HepG2 (cell line): Measurements from ENCODE around the gene NEMF. TPM values are rescaled to one million over a fixed set of nuclear protein-coding genes. Genes with fewer than 3 reads are reported as not detected.

Experiments used
- ATF3 ChIP-seq: sonication (generic); formaldehyde crosslinking; IDR thresholded peaks from 2 replicates; pipeline ENCODE4 v1.4.0; 2020; ENCODE audit warnings: missing genetic modification reagents
- CREB3 ChIP-seq: sonication (generic); formaldehyde crosslinking; IDR thresholded peaks from 2 replicates; pipeline ENCODE4 v1.5.0; 2020; ENCODE audit warnings: missing genetic modification reagents
- HDAC1 ChIP-seq: sonication (generic); formaldehyde crosslinking; IDR thresholded peaks from 2 replicates; pipeline ENCODE4 v1.5.1; 2020; ENCODE audit warnings: mild to moderate bottlenecking, missing genetic modification reagents
- JUN ChIP-seq: sonication (generic); formaldehyde crosslinking; IDR thresholded peaks from 2 replicates; pipeline ENCODE4 v1.4.0; 2020; ENCODE audit warnings: mild to moderate bottlenecking, missing genetic modification reagents
- LCORL ChIP-seq, 2 experiments: fragments of 450-650 bp in 1 of 2; sonication (generic) in 1 of 2; formaldehyde crosslinking in 1 of 2; IDR thresholded peaks; 2 replicates each; pipeline versions ENCODE4 v1.5.0 to v1.6.1; 2017 to 2020; ENCODE audit warnings: antibody characterized with exemption in 1 of 2, missing genetic modification reagents in 1 of 2
- NFIB ChIP-seq: sonication (generic); formaldehyde crosslinking; IDR thresholded peaks from 2 replicates; pipeline ENCODE4 v1.9.0; 2021; ENCODE audit warnings: missing genetic modification reagents, mild to moderate bottlenecking, borderline replicate concordance
- NFRKB ChIP-seq: fragments of 450-650 bp; IDR thresholded peaks from 2 replicates; pipeline ENCODE4 v1.6.1; 2017
- NR2F1 ChIP-seq, 2 experiments: fragments of 450-650 bp in 1 of 2; formaldehyde crosslinking in 1 of 2; IDR thresholded peaks; 2 replicates each; pipeline versions ENCODE4 v1.5.0 to v1.6.1; 2016 to 2020; ENCODE audit warnings: mild to moderate bottlenecking in 1 of 2, missing compliant biosample characterization in 1 of 2, missing genetic modification reagents in 1 of 2, moderate library complexity in 1 of 2
- PAF1 ChIP-seq: IDR thresholded peaks from 2 replicates; pipeline ENCODE4 v1.6.1; 2016; ENCODE audit warnings: missing genetic modification reagents, missing compliant biosample characterization
- RORA ChIP-seq: sonication (generic); formaldehyde crosslinking; IDR thresholded peaks from 2 replicates; pipeline ENCODE4 v1.5.0; 2020; ENCODE audit warnings: mild to moderate bottlenecking, missing genetic modification reagents, moderate library complexity
- SMARCE1 ChIP-seq: fragments of 450-650 bp; IDR thresholded peaks from 2 replicates; pipeline ENCODE4 v1.6.1; 2017; ENCODE audit warnings: borderline replicate concordance
- TFDP2 ChIP-seq: sonication (generic); formaldehyde crosslinking; IDR thresholded peaks from 2 replicates; pipeline ENCODE4 v1.4.0; 2020; ENCODE audit warnings: missing genetic modification reagents
- TP53 ChIP-seq: sonication (generic); formaldehyde crosslinking; conservative IDR thresholded peaks from 2 replicates; pipeline ENCODE4 v1.4.0; 2020; ENCODE audit warnings: missing genetic modification reagents
- ZBTB2 ChIP-seq: sonication (generic); formaldehyde crosslinking; IDR thresholded peaks from 2 replicates; pipeline ENCODE4 v1.8.0; 2022; ENCODE audit warnings: low read depth, missing genetic modification reagents
- ZBTB42 ChIP-seq: sonication (generic); formaldehyde crosslinking; IDR thresholded peaks from 2 replicates; pipeline ENCODE4 v1.5.0; 2020; ENCODE audit warnings: mild to moderate bottlenecking, missing genetic modification reagents
- ZNF414 ChIP-seq: sonication (generic); formaldehyde crosslinking; IDR thresholded peaks from 2 replicates; pipeline ENCODE4 v1.5.0; 2020; ENCODE audit warnings: missing genetic modification reagents
- ZNF430 ChIP-seq: sonication (generic); formaldehyde crosslinking; IDR thresholded peaks from 2 replicates; pipeline ENCODE4 v1.9.0; 2021; ENCODE audit warnings: mild to moderate bottlenecking, missing genetic modification reagents
- ZNF441 ChIP-seq: sonication (generic); formaldehyde crosslinking; IDR thresholded peaks from 2 replicates; pipeline ENCODE4 v1.7.0; 2021; ENCODE audit warnings: missing genetic modification reagents, borderline replicate concordance
- ZNF576 ChIP-seq: sonication (generic); formaldehyde crosslinking; IDR thresholded peaks from 2 replicates; pipeline ENCODE4 v1.4.0; 2020; ENCODE audit warnings: mild to moderate bottlenecking, missing genetic modification reagents
- ZNF691 ChIP-seq: sonication (generic); formaldehyde crosslinking; IDR thresholded peaks from 2 replicates; pipeline ENCODE4 v1.4.0; 2020; ENCODE audit warnings: missing genetic modification reagents, low read depth, mild to moderate bottlenecking, borderline replicate concordance
- ZNF784 ChIP-seq: sonication (generic); formaldehyde crosslinking; IDR thresholded peaks from 2 replicates; pipeline ENCODE4 v1.5.1; 2020; ENCODE audit warnings: missing genetic modification reagents, mild to moderate bottlenecking, borderline replicate concordance
- ZNF792 ChIP-seq: IDR thresholded peaks from 2 replicates; pipeline ENCODE4 v1.6.1; 2016
- polyA plus RNA-seq, 8 experiments: library from polyadenylated mRNA; depleted of rRNA in 3 of 8; stranded (reverse) in 7 of 8; unstranded in 1 of 8; fragments of >200 nt; fragmentation: Illumina TruSeq in 4 of 8; extraction: Trizol in 4 of 8; gene quantifications; 2 replicates each; pipeline versions ENCODE4 v1.2.1 to v1.2.3, GENCODE V29; 2011 to 2016; ENCODE audit warnings: low read depth in 4 of 8, missing spikeins in 1 of 8, mixed read lengths in 1 of 8; ENCODE audit not compliant: insufficient read depth in 1 of 8
- total RNA-seq, 5 experiments: library from RNA; depleted of rRNA; stranded (reverse); fragments of >200 nt; fragmentation: Illumina TruSeq; extraction: Trizol; gene quantifications; 2 replicates each; pipeline ENCODE4 v1.2.3, GENCODE V29; 2016; ENCODE audit warnings: low read depth in 1 of 5

The NEMF gene
- total and polyA plus RNA-seq, 2 of the 13 experiments (the other 11 are each of a cell fraction or from before 2014, with no cell fraction given), result 21.3 to 57.9 TPM

GRCh38 chr14:49892636-49893308 is 40.2 kb upstream of the NEMF start, which contains the start of gene ARF6 (continued):
- no peak; the same call in 1 of the 2 replicates for TF ChIP-seq ZNF784 (CRISPR knock-in tag)
- TF ChIP-seq ATF3, result peak; percentile 46; the same call in 1 of the 2 replicates
- TF ChIP-seq NFIB (CRISPR knock-in tag), result no peak
- no peak for TF ChIP-seq HDAC1 (CRISPR knock-in tag)
- no peak for TF ChIP-seq CREB3 (CRISPR knock-in tag)
- no peak for TF ChIP-seq TP53
- TF ChIP-seq NFRKB, result no peak
- 0 out of 2 replicates have a peak, but pooled peaks have one; percentile 62 for TF ChIP-seq ZNF576 (CRISPR knock-in tag)
- TF ChIP-seq NR2F1 (CRISPR knock-in tag; IDR thresholded peaks at IDR 0.05), result no peak
- no peak; the same call in 1 of the 2 replicates for TF ChIP-seq ZNF414 (CRISPR knock-in tag)
- peak; percentile 88 for TF ChIP-seq ZNF792 (CRISPR knock-in tag)
- TF ChIP-seq PAF1 (CRISPR knock-in tag), result no peak
- no peak for TF ChIP-seq LCORL (IDR thresholded peaks at IDR 0.05)
- TF ChIP-seq LCORL (CRISPR knock-in tag; IDR thresholded peaks at IDR 0.05), result 0 out of 2 replicates have a peak, but pooled peaks have one; percentile 31
- TF ChIP-seq TFDP2, result peak; percentile 93
- TF ChIP-seq ZNF430 (CRISPR knock-in tag), result peak; percentile 95; the same call in 1 of the 2 replicates
- TF ChIP-seq ZBTB2 (CRISPR knock-in tag), result peak; percentile 53
- no peak for TF ChIP-seq ZNF441 (CRISPR knock-in tag)
- TF ChIP-seq SMARCE1, result no peak
- no peak for TF ChIP-seq RORA (CRISPR knock-in tag)
- no peak for TF ChIP-seq ZBTB42 (CRISPR knock-in tag)
- TF ChIP-seq ZNF691, result peak; percentile 89; the same call in 1 of the 2 replicates
- TF ChIP-seq JUN (CRISPR knock-in tag), result peak; percentile 68; the same call in 1 of the 2 replicates
